Sigmoid colon (tissue), 7 donors: ENCODE data around the gene ASCL2. TPM values are rescaled to one million over a fixed set of nuclear protein-coding genes. Genes with fewer than 3 reads are reported as not detected.
A peak's percentile ranks its signal among the peaks of the same experiment; 100 is the strongest.

Source experiments
- DNase-seq: peaks from one replicate; pipeline ENCODE4 v3.0.0-alpha.2; 2019
- H3K27ac ChIP-seq, 4 donors: fragments of 200-600 bp; sonication (generic); one replicate each; pipeline ENCODE4 v1.5.1; 2016 to 2019; ENCODE audit warnings: mild to moderate bottlenecking in 1 of 4
- H3K27me3 ChIP-seq, 3 donors: fragments of 200-600 bp; sonication (generic); one replicate each; pipeline ENCODE4 v1.5.1; 2019; ENCODE audit warnings: mild to moderate bottlenecking in 1 of 3
- H3K36me3 ChIP-seq, 4 donors: fragments of 200-600 bp; sonication (generic); one replicate each; pipeline ENCODE4 v1.5.1; 2016 to 2019
- H3K4me1 ChIP-seq, 4 donors: fragments of 200-600 bp; sonication (generic); one replicate each; pipeline ENCODE4 v1.5.1; 2017 to 2019
- H3K4me3 ChIP-seq, 4 donors: fragments of 200-600 bp; sonication (generic); one replicate each; pipeline ENCODE4 v1.5.1; 2017 to 2019; ENCODE audit warnings: mild to moderate bottlenecking in 2 of 4, moderate library complexity in 1 of 4
- H3K9me3 ChIP-seq, 4 donors: fragments of 200-600 bp in 3 of 4; sonication (generic) in 3 of 4; one replicate each; pipeline versions ENCODE4 v1.5.1 to v1.6.1; 2013 to 2019
- EP300 ChIP-seq, 4 donors: sonication (generic); formaldehyde crosslinking; IDR thresholded peaks; one replicate each; pipeline ENCODE4 v1.6.1; 2017; ENCODE audit warnings: antibody characterized with exemption in 4 of 4
- POLR2A ChIP-seq, 2 donors: fragments of 450-650 bp; IDR thresholded peaks; one replicate each; pipeline ENCODE4 v1.6.1; 2016; ENCODE audit warnings: antibody characterized with exemption in 2 of 2, mild to moderate bottlenecking in 2 of 2, moderate library complexity in 2 of 2
- POLR2AphosphoS5 ChIP-seq, 4 donors: sonication (generic); formaldehyde crosslinking; IDR thresholded peaks; one replicate each; pipeline ENCODE4 v1.6.1; 2017; ENCODE audit warnings: antibody characterized with exemption in 4 of 4
- WGBS, 2 donors: extraction: QIAGEN DNeasy Blood & Tissue Kit; methylation state at CpG; one replicate each; pipeline ENCODE4 v1.1.7; 2013; 5-methylcytosine and 5-hydroxymethylcytosine counted together
- intact Hi-C: fragments of 100-400 bp; cut with DNase I; formaldehyde crosslinking; loops from one replicate; pipeline ENCODE4 v1.15.1; 2023
- polyA plus RNA-seq, 3 donors: library from polyadenylated mRNA; stranded (reverse); fragments of 200-250 nt; gene quantifications; one replicate each; pipeline ENCODE4 v1.2.3, GENCODE V29; 2013
- total RNA-seq, 4 donors: library from RNA; depleted of rRNA; stranded (reverse); fragments of >200 nt; gene quantifications; one replicate each; pipeline ENCODE4 v1.1.0, GENCODE V29; 2016
- TF ChIP-seq, protein P1 (sequence below), 4 experiments: fragments of 450-650 bp in 3 of 4; fragments of 200-600 bp in 1 of 4; IDR thresholded peaks; one replicate each; pipeline ENCODE4 v1.5.1; 2016 to 2019; ENCODE audit warnings: antibody characterized with exemption in 4 of 4, mild to moderate bottlenecking in 3 of 4, moderate library complexity in 2 of 4
- donor health status: healthy with polysubstance abuse.
- donor health status: Bipolar disorder and iron deficiency.
- donor health status: healthy.

ASCL2 gene
- total and polyA plus RNA-seq, 7 donors = 0.28 to 4.8 (median 1.2) TPM; not detected in 2

DNA sequence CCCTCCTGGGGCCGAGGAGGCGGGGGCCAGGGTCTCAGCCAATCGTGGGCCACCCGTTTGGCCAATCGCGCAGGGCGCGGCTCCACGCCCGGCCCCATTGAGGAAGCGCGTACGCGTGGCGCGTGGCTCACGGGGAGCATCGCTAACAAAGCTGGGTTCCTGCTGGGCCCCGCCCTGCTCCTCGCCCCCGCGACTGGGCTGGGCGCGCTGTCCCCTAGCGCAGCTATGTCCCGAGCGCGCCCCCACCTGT lies 614 bp upstream of the ASCL2 start:
- peak; percentile 62 for DNase-seq
- intact Hi-C loops = no loop called here
- no peak overlapping the region for H3K27ac ChIP-seq
- H3K4me1 ChIP-seq = peaks cover 0 to 32% (median 28%) of the 10 kb centered on the region in 4 donors
- 1 to 3% methylated on average over 28 of the region's 28 CpGs for WGBS, 2 donors
- TF ChIP-seq POLR2A (IDR thresholded peaks at IDR 0.05) = no peak
- peaks cover 36 to 67% (median 49%) of the 10 kb centered on the region in 3 donors for H3K27me3 ChIP-seq
- no peaks in the 10 kb centered on the region for H3K36me3 ChIP-seq
- no peaks in the 10 kb centered on the region for H3K9me3 ChIP-seq
- H3K4me3 ChIP-seq = peak overlapping the region in 1 of 4 donors; percentile 48

- Histone ChIP-seq H3K27me3 (peaks cover 36 to 67% (median 49%) of the 10 kb centered on the region in 3 donors), H3K4me1 (peaks cover 0 to 32% (median 28%) of the 10 kb centered on the region in 4 donors), H3K36me3 (no peaks in the 10 kb centered on the region), H3K9me3 (no peaks in the 10 kb centered on the region), H3K27ac (peak overlapping the region in 2 of 4 donors; percentile 14 to 43), H3K4me3 (peak overlapping the region; percentile 16 to 48 (median 40))
- TF ChIP-seq POLR2AphosphoS5 (IDR thresholded peaks at IDR 0.05) = no peak
- TF ChIP-seq POLR2A (IDR thresholded peaks at IDR 0.05) = no peak
- TF ChIP-seq, protein P1, sequence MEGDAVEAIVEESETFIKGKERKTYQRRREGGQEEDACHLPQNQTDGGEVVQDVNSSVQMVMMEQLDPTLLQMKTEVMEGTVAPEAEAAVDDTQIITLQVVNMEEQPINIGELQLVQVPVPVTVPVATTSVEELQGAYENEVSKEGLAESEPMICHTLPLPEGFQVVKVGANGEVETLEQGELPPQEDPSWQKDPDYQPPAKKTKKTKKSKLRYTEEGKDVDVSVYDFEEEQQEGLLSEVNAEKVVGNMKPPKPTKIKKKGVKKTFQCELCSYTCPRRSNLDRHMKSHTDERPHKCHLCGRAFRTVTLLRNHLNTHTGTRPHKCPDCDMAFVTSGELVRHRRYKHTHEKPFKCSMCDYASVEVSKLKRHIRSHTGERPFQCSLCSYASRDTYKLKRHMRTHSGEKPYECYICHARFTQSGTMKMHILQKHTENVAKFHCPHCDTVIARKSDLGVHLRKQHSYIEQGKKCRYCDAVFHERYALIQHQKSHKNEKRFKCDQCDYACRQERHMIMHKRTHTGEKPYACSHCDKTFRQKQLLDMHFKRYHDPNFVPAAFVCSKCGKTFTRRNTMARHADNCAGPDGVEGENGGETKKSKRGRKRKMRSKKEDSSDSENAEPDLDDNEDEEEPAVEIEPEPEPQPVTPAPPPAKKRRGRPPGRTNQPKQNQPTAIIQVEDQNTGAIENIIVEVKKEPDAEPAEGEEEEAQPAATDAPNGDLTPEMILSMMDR (IDR thresholded peaks at IDR 0.05) = no peak
- no peak for TF ChIP-seq EP300 (IDR thresholded peaks at IDR 0.05)
- no peak for DNase-seq
- 1% methylated on average over 104 of the region's 104 CpGs for WGBS, 2 donors
- intact Hi-C loops = no loop called here
Measured at GRCh38 chr11:2269601-2270321, 627 bp downstream of the ASCL2 start.

- intact Hi-C loops = no loop called here
- Histone ChIP-seq H3K9me3 (no peaks in the 10 kb centered on the region), H3K27ac (peak overlapping the region in 2 of 4 donors; percentile 14 to 43), H3K4me1 (peaks cover 0 to 32% (median 28%) of the 10 kb centered on the region in 4 donors), H3K27me3 (peaks cover 36 to 67% (median 49%) of the 10 kb centered on the region in 3 donors), H3K4me3 (peak overlapping the region; percentile 16 to 48 (median 40)), H3K36me3 (no peaks in the 10 kb centered on the region)
- no peak for TF ChIP-seq POLR2AphosphoS5 (IDR thresholded peaks at IDR 0.05)
- no peak for TF ChIP-seq POLR2A (IDR thresholded peaks at IDR 0.05)
- TF ChIP-seq EP300 (IDR thresholded peaks at IDR 0.05) = no peak
- TF ChIP-seq, protein P1 (IDR thresholded peaks at IDR 0.05) = no peak
- no peak for DNase-seq
- WGBS, 2 donors = 1 to 2% methylated on average over 89 of the region's 89 CpGs
Measured at GRCh38 chr11:2268729-2269600, 1.4 kb downstream of the ASCL2 start.

DNA sequence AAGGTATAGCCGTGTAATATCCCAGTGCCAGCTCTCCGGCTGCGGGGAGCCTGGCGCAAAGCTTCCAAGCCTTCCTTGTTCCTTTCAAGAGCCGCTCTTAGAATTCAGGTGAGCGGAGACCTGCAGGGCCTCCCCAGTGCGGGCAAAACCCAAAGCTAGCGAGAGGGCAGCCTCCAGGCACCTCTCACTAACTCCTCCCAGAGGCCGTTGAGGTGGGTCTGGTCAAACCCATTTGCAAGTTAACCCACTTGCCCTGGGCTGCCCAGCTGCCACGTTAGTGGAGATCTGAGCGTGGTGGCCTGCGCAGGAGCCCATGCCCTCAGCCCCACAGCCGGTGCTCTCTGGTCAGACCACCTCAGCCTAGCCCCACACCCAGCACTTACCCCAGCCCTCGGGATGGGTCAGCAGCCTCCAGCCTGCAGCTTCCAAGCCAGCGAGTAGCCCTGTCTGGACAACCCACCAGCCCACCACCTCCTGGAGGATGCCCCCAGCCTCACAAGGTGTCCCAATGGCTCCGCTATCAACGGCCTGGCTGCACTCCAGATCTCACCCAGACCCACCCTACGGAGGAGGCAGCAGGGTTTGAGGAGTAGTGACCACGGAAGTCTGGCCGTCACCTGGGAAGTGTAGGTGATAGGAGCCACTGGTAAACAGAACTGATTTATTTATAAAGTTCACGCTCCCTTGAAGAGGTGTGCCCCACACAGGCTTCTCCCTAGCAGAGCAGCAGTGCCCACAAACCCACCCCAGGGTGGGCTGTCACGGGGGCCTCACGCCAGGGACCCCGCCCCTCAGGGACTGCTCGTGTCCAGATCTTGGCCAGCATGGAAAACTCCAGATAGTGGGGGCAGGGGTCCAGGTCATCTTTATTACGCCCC lies 2.3 kb downstream of the ASCL2 start:
- intact Hi-C loops = no loop called here
- WGBS, 2 donors = 24 to 70% methylated on average over 26 of the region's 26 CpGs
- H3K27ac ChIP-seq = no peak overlapping the region
- no peak for DNase-seq
- peaks cover 0 to 32% (median 28%) of the 10 kb centered on the region in 4 donors for H3K4me1 ChIP-seq
- H3K4me3 ChIP-seq = peak overlapping the region in 1 of 4 donors; percentile 48
- H3K27me3 ChIP-seq = peaks cover 36 to 60% (median 49%) of the 10 kb centered on the region in 3 donors
- TF ChIP-seq, protein P1 (IDR thresholded peaks at IDR 0.05) = no peak
- no peak for TF ChIP-seq EP300 (IDR thresholded peaks at IDR 0.05)
- no peaks in the 10 kb centered on the region for H3K36me3 ChIP-seq
- H3K9me3 ChIP-seq = no peaks in the 10 kb centered on the region
